ENCODE measurements around the gene DPM3.

- TF ChIP-seq SUZ12 (IDR thresholded peaks at IDR 0.05) (no peak), BHLHE40 (IDR thresholded peaks at IDR 0.05; ENCODE audit: borderline replicate concordance) (no peak), FOXA1 (IDR thresholded peaks at IDR 0.05) (no peak)
These were observed 37.0 kb upstream of the DPM3 start for GRCh38 chr1:155177192-155177917.
